NCI-H82 (cell line): ENCODE measurements around the gene TBX3.
A peak's percentile ranks its signal among the peaks of the same experiment; 100 is the strongest.

Experiments
- DNase-seq: peaks from one replicate; lab custom pipeline; 2025; lab: John Stamatoyannopoulos, UW

Gene TBX3

DNA sequence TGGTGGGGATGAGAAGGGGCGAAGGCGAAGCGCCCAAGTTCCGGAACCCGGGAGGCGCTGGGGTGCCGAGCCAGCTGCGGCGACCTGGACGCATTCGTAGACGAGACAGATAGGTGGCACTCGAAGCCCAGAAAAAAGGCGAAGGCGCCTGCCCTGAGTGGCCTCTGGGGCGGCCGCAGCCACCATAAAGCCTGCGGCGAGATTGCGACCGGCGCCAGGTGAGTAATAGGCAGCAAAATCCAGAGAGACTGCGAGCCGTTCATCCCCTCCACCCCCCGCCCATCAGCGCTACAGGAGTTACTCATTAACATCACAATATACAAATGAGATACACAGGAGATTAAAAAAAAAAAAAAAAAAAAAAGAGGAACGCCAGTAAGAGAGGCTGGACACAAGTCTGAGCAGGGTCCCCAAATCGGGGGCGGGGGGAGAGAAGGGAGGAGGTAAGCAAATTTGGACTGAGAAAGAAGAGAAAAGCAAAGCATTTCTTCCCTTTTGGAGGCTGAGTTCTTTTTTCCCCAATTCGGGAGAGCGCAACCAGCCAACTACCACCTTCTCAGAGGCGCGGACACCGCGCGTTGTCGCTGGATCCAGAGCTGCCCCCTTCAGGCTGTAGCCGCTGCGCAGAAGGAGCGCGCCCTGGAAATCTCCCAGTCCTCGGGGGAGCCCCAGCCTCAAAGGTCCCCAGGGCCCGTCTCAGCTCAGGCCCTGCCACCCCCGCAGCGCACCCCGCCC lies 15.7 kb downstream of the TBX3 start:
- DNase-seq = peak; percentile 91

DNA sequence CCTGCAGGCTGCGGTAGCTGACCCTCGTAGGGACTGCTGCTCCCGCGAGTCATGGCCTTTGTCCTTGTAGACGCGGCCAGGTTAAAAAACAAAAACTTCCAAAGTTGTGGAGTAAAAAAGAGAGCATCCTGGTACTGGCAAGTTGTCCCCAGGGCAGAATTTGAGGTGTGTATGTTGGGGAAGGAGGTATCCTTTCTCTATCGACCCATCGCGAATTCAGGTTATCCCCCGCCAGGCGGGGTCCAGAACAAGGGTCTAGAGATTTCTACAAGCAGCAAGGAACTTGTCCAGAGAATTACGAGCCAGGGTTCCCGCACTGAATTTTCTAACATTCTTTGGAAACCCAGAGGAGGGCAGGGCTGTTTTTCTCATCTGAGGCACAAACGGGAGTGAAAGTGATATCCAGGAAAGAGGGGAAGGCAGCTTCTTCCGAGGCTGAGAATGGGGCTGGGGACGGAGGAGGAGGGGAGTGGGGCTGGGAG lies 16.3 kb downstream of the TBX3 start:
- DNase-seq = no peak

DNA sequence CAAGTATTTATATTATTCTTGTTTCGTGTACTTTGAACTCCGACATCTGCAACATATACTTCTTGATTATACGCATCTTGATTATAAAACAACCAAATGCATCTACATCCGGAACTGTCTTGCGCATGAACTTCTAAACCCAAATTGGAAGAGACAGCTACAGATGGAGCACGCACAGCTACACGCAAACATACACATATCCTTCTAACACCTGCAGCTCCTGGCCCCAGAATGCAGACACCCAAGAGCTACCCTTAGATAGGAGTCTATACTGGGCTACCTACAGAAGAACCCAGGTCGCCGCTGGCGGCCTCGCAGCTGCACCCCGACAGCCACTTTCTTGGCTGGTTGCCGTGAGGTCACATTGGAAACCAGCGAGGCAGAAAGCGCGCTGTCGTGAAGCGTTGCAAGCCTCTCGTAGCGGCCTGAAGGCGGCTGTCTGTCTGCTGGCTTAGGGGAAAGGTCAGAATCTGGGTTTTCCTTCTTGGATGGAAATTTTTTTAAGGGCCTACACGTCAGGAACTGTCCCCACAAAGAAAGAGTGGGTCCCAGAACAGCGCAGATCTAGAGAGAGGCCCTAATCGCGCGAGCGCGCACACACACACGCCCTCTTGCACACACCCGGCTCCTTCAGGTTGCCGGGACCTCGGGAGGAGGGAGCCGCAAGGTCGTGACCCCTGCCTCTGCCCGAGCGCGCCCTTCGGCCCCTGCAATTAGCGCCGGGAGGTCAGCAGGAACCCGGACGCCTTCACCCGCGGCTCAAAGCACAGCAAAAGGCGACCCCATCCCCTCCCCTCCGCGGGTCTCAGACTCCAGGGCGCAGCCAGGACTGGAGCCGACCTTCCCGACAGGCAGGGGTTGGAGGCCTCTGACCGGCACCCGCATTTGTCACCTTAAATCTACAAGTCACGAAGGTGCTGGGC lies 17.0 kb downstream of the TBX3 start:
- no peak for DNase-seq

DNA sequence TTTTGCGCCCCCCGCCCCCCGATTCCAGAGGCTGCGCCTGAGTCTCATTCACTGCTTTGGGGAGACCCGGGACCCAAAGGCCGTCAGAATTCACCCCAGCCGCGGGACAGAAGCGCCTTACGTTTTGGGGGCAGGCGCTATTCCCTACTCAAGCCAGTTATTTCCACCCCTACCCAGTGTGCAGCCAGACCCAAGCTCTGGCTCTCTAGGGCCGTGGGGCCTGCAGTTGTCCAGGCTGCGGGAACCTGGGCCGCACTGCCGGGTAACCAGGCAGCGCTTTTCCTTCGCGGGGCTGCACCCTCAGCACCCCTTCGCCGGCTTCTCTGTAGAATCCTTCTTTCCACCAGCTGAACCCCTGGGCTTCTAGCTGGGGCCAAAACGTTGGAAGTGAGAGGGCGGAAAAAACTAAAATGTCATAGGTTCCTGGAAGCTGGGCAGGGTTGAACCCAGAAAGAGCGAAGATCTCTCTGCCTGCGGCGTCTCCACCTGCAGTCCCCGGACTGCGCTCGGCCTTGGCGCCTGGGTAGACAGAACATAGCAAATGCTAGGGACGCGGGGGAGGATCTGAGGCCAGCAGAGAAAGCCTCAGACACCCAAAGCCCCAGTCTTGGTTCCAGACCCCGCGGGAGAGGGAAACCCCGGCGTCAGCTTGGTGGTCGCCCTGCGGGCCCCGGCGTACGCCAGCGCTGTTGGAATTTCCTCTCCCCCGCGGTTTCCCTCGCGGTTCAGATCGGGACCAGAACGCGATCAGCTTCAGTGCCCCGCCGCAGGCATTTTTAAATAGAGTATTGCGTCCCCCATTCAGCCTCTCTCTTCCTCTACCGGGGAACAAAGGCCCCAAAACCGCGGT lies 18.3 kb downstream of the TBX3 start:
- DNase-seq = no peak

DNA sequence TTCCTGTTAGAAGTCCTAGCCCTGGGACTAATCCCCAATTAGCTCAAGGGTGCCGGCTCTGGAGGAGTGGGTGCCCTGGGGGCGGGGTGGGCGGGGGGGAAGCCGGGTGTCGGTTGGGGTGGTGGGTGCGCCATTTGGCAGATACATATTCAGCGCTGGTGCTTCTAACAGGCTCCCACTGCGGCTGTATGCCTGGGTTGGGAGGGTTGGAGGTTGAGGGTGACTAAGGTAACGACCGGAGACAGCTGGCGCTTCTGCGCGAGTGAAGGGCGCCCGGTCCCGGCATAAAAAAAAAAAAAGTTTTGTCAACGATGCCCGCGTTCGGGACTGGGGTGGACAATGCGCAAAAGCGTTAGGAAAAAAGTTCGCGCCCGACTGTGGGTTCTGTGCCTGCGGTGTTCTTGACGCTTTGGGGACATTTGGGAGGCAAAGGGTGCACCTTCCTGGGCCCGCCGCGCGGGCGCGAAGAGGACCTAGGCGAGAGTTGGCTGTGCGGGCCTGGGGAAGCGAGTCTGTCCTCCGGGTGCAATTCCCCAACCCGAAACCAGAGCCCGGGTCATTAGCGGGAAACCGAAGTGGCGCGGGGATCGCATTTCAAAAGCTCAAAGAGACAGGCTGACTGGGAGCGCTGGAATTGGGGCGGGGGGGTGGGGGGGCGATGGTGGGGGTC lies 19.2 kb downstream of the TBX3 start:
- no peak for DNase-seq

DNA sequence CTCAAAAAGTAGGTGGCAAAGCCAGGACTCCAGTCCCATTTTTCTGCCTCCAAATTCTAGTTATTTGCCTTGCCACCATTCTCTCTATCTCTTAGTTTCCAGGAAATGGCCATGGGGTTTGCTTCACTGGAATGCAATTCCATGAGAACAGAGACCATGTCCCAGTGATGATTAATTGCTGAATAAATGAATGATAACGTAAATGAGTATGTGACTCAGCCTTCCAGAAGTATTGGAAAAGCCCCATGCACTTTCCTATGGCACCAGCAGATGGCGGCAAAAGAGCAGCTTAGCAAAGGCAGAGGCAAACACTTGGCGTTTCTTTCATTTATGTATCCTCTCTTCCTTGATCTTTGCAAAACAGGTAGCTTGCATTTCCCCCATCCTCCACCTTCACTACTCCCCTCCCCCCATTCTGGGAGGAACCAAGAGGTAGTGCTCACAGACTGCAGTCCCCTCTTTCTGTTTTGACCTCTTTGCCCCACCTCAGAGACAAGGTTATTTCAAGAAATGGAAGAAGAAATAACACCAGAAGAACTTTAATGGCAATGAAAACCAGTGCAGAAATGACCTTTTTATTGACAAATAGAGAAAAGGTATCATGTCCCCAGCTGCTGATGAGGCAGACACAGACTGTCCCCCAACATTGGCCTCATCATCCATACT lies 21.3 kb downstream of the TBX3 start:
- DNase-seq = peak; percentile 80

DNA sequence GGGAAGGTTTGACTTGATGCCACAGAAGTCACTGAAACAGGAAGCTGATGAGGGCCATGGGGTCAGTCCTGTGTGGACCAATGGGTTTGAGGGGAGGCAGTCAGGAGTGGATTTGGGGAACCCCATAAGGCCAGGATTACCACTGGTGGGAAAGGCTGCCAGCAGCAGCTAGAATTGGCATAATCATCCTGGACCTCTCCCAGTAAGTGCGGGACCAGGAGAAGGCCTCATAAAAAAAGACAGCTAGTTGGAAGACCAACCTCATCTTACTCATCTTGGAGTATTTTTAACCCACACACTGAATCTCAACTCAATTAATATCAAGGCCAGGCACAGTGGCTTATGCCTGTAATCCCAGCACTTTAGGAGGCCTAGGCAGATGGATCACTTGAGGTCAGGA lies 22.7 kb downstream of the TBX3 start:
- no peak for DNase-seq

DNA sequence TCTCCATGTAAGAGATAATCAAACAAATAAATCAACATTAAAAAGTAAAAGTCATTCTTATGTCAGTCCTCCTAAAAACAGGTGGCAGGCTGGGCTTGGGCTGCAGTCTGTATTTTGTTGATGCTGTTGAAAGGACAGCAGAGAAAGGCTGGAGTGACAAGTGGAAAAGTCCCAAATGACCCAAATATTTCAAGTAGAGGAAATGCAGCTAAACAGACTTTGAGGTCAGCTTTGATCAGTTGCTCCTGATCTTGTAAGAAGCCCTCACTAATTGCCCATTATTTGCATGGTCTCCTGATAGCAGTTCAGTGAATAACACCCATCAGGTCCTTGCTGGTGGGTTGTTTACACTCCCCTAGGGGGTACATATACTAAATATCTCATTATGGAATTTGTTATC lies 24.9 kb downstream of the TBX3 start:
- no peak for DNase-seq

DNA sequence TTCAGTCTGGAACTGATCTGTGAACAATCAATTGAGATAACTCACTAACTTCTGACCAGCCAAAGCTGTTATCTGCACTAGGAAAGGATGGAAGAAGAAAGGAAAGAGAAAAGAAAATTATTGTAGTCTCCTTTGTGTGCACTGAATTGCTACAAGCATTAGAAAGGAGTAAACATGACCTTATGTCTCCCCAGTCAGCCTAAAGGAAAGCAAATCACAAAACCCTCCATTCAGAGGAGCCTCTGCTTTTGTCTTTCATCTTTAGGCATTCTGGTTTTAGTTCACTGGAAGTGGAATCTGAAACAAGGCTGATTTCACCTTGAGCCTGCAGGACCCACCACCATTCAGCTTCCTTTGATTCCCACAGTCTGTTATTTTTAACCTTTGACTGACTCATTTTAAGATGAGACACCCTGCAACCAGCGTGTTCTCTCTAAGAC lies 26.0 kb downstream of the TBX3 start:
- DNase-seq = no peak

DNA sequence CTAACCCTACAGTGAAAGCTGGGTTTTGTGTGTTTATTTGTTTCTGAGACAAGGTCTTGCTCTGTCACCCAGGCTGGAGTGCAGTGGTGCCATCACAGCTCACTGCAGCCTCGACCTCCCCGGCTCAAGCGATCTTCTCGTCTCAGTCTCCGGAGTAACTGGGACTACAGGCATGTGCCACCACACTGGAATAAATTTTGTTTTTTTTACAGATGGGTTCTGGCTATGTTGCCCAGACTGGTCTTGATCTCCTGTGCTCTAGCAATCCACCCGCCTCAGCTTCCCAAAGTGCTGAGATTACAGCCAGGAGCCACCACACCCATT lies 26.4 kb downstream of the TBX3 start:
- DNase-seq = no peak

DNA sequence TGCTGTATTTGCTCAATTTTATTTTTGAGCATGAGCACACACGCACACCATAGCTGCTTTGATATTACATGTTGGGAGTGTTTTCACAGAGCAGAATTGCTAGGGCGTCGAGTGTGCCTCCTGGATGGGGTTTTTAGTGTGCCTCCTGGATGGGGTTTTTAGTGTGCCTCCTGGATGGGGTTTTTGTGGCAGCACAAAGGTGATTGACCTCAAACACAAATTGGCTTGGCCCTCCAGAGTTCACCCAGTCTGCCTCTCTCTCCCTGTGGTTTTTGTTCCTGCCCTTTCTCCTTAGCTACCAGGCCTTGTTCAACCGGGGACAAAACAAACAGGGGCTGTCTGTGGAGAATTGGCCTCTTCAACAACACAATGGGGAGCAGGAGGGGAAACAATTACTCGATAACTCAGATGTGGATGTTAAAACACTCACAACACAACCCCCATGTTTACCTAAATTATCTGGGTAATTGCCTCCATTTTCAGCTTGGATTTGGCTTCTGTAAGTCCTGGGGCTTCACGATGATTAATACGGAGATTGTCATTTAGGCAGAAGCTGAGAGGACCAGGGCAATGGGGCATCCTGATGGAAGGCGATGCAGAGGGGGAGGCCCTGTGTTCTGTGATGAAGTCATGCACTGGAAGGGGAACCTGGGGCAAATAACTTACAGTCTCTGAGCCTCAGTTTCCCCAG lies 26.9 kb downstream of the TBX3 start:
- no peak for DNase-seq

DNA sequence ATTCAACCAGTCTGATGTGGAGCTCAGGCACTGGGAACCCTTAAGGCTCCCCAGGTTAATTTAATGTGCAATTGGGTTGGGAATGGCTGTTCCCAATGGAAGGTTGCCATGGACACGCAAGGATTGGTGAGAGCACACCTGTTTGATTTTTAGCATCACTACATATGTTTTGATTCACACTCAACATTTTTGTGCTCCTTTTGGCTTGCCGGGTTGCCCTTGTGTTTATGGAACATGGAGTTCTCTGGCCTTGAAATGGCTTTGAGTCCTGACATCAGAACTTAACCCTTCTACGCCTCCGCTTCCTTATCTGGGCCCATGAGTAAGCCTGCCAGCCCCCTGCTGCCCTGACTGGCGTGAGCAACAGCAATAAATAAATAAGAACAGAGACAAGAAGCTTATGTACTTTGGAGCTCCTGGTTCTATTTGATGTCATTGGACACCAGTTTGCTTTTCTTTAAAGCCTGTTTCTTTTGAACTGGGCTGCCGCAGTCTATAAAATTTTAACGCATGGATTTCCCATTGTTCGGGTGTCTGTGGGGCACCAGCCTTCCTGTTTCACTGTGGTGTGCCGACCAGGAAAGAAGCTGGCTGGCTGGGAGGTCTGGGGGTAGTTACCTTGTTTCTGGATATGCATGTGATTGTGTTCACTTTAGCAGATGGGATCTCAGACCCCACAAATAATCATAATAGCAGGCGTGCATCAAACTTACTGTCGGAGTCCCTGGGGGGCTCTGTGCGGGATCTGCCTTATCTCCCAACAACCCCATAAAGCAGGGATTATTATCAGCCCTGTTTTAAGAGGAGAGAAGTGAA lies 27.8 kb downstream of the TBX3 start:
- peak; percentile 14 for DNase-seq

DNA sequence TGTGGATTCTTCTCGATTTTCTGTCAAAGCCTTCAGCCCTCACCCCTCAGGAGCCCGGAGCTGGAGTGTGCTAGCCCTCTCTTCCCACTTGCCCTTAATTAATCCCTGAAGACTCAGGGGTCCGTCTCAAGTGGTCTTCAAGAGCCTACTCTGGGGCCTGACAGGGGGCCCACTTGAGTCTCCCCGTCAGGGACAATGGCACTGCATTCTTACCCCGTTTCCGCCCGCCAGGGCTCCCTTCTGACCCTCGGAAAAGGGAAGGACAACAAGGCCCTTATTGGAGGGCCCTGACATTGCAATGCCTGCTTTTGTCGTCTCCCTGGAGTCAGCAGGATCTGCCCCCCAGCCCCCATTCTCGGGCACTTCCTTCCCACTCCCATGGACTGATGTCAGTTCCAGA lies 34.4 kb downstream of the TBX3 start:
- DNase-seq = no peak

DNA sequence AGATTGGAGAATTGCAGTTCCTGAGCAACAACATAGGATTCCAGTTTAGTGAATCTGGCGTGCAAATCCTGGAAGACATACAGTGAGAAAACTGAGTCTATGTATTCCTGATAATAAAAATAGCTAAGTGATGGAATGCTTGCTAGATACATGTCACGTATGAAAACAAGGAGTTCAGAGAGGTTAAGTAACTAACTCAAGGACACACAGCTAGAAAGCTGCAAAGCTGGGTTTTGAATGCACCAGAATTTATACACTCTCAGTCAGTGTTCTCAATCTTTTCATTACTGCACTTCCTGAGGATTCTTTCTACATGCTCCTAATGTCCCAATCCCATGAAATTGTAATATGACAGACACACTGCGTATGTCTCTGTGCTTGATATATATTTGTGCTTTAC lies 35.3 kb downstream of the TBX3 start:
- DNase-seq = no peak

DNA sequence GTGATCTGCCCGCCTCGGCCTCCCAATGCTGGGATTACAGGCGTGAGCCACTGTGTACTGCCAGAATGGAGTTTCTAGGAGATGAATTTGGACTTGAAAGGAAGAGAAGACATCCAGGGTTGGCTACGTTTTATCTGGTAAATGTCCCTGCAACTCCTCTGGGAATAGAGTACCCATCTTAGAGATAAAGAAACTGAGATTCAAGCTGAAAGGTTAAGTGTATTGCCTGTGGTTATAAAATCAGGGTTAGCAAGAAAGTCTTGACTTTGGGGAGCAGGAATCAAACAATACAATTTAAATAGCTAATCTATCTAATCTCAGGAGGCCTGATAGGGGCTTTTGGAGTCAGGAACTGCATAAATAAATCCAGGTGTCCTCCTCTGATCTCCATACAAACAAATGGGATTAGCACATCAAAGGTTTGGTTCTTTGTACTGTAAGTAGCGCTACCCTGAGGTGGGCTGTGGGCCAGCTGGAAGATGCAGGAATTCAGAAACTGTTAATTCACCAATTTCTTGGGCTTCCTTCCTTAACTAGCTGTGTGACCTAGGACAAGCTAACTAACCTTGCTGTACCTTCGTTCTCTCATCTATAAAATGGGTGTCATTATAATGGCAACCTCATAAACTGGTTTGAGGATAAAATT lies 45.1 kb downstream of the TBX3 start:
- peak; percentile 60 for DNase-seq

DNA sequence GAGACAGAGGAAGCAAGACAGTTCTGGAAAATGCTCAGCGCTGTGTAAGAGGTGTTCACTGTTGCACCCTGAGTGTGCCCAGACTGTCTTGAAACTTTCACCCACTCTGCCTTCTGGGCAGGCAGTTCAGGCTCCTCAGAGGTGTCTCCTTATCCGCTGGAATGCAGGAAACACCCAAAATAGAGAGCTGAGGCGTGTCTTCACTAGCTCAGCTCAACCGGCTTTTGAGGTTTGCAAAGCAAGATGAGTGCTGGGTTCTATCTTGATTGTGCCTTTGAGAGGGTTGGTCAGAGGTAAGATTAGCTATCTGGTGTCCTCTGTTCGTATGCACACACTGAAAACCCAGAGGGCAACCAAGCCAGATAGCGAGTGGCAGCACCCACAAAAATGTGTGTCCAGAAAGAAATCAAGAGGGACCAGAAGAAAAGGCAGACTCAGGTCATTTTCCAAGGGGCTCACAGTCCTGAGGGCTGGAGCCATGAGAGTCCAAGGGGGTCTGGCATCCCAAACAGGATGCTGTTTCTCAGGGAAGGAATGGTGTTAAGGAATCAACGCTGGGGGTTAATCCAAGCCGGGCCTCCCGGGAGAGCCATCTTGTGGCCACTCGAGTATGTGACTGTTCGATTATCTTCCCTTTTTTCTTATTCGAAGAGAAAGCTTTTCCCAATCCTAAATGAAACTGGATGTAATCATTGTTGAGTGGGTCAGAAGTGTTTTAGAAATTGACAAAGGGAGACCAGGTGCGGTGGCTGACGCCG lies 47.1 kb downstream of the TBX3 start:
- DNase-seq = peak; percentile 47

DNA sequence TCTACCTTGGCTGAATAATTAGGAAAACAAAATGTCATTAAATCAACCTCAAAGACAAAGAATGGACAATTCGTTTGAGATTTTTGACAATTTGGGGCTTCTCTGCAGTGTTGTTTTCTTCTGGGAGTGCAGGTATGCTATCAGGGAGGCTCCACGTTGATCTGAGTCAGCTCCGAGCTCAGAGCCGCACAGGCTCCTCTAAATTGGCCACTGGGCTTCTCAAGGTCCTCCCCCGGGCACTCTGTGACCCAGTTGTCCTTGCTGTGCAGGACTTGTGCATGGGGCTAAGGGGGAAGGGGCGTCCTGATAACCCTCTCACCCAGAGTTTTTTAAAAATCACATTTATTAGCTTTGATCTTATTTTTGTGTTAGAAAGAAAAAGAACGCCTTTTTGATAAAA lies 52.7 kb downstream of the TBX3 start:
- DNase-seq = no peak

DNA sequence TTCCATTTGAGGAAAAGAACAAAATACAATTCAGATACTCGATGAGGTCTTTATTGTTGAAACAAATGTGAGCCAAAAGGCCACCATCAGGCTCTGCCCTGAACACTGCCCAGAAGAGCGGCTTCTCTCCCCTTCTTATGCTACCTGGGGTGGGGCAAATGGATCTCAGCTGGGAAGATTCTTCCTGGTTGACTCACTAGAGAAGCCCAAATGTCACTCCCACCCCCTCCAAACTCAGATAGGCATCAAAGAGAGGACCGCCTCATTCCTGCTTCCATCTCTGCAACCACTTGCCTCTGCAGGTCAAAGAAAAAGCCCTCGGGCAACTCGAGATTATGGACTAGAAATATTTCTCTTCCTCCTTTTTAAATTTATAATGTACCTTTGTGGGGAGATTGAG lies 55.8 kb downstream of the TBX3 start:
- no peak for DNase-seq

DNA sequence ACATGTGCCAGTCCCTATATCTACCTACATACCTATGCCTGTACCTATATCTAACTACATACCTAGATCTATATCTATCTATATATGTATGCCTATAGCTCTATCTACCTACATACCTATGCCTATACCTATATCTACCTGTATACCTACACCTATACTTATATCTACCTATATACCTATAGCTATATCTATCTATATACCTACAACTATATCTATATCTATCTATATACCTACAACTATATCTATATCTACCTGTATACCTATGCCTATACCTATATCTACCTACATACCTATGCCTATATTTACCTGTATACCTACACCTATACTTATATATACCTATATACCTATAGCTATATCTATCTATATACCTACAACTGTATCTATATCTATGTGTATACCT lies 56.6 kb downstream of the TBX3 start:
- DNase-seq = no peak
